ENCODE results near the gene HUNK.

HUNK gene

GRCh38 chr21:31975491-31975890 is 102.7 kb downstream of the HUNK start:
- no peak for TF ChIP-seq CTCF (IDR thresholded peaks at IDR 0.05; ENCODE audit: insufficient read depth, low read length, poor library complexity, severe bottlenecking)
- Histone ChIP-seq H3K4me3 (replicated peaks; ENCODE audit: low read depth, low read length) (no peak overlapping the region), H3K36me3 (ENCODE audit: control insufficient read depth, insufficient read depth, low read length) (no peaks in the 10 kb centered on the region), H3K27me3 (replicated peaks; ENCODE audit: control insufficient read depth, insufficient read depth, low read length) (no peaks in the 10 kb centered on the region; the same call in 1 of the 2 replicates)
- DNase-seq (ENCODE audit: extremely low read depth, insufficient read length) = no peak

GRCh38 chr21:31977816-31978215 is 105.0 kb downstream of the HUNK start:
- no peak for DNase-seq (ENCODE audit: extremely low read depth, insufficient read length)
- H3K27me3 ChIP-seq (replicated peaks; ENCODE audit: control insufficient read depth, insufficient read depth, low read length) = no peaks in the 10 kb centered on the region; the same call in 1 of the 2 replicates
- H3K36me3 ChIP-seq (ENCODE audit: control insufficient read depth, insufficient read depth, low read length) = no peaks in the 10 kb centered on the region
- H3K4me3 ChIP-seq (replicated peaks; ENCODE audit: low read depth, low read length) = no peak overlapping the region
- no peak for TF ChIP-seq CTCF (IDR thresholded peaks at IDR 0.05; ENCODE audit: insufficient read depth, low read length, poor library complexity, severe bottlenecking)

GRCh38 chr21:31983120-31983519 is 110.3 kb downstream of the HUNK start:
- no peak overlapping the region for H3K4me3 ChIP-seq (replicated peaks; ENCODE audit: low read depth, low read length)
- no peak for TF ChIP-seq CTCF (IDR thresholded peaks at IDR 0.05; ENCODE audit: insufficient read depth, low read length, poor library complexity, severe bottlenecking)
- no peaks in the 10 kb centered on the region for H3K27me3 ChIP-seq (replicated peaks; ENCODE audit: control insufficient read depth, insufficient read depth, low read length)
- H3K36me3 ChIP-seq (ENCODE audit: control insufficient read depth, insufficient read depth, low read length) = no peaks in the 10 kb centered on the region
- DNase-seq (ENCODE audit: extremely low read depth, insufficient read length) = no peak

GRCh38 chr21:31983554-31983953 is 110.7 kb downstream of the HUNK start:
- Histone ChIP-seq H3K4me3 (replicated peaks; ENCODE audit: low read depth, low read length) (no peak overlapping the region), H3K27me3 (replicated peaks; ENCODE audit: control insufficient read depth, insufficient read depth, low read length) (no peaks in the 10 kb centered on the region), H3K36me3 (ENCODE audit: control insufficient read depth, insufficient read depth, low read length) (no peaks in the 10 kb centered on the region)
- no peak for TF ChIP-seq CTCF (IDR thresholded peaks at IDR 0.05; ENCODE audit: insufficient read depth, low read length, poor library complexity, severe bottlenecking)
- DNase-seq (ENCODE audit: extremely low read depth, insufficient read length) = no peak

GRCh38 chr21:31985398-31985797 is 112.6 kb downstream of the HUNK start:
- TF ChIP-seq CTCF (IDR thresholded peaks at IDR 0.05; ENCODE audit: insufficient read depth, low read length, poor library complexity, severe bottlenecking) = no peak
- Histone ChIP-seq H3K27me3 (replicated peaks; ENCODE audit: control insufficient read depth, insufficient read depth, low read length) (no peaks in the 10 kb centered on the region), H3K36me3 (ENCODE audit: control insufficient read depth, insufficient read depth, low read length) (no peaks in the 10 kb centered on the region), H3K4me3 (replicated peaks; ENCODE audit: low read depth, low read length) (no peak overlapping the region)
- no peak for DNase-seq (ENCODE audit: extremely low read depth, insufficient read length)
